KMS-11 (cell line): Measurements from ENCODE around the gene RSRC2.
A peak's percentile ranks its signal among the peaks of the same experiment; 100 is the strongest.
"Not testable (repeated sequence)": the region's sequence is repeated elsewhere in the genome, so short reads cannot be mapped to it uniquely, and the experiment has no call there.

Experiments
- H2AFZ ChIP-seq: fragments of 200-600 bp; sonication (generic); 2 replicates; pipeline ENCODE4 v1.6.1; 2016; ENCODE audit warnings: antibody characterized with exemption, mixed run types, low read depth
- H3K27ac ChIP-seq: fragments of 200-600 bp; sonication (generic); 2 replicates; pipeline ENCODE4 v1.6.1; 2016; ENCODE audit warnings: mild to moderate bottlenecking, mixed run types
- H3K27me3 ChIP-seq: fragments of 200-600 bp; sonication (generic); 2 replicates; pipeline ENCODE4 v1.6.1; 2017; ENCODE audit warnings: mild to moderate bottlenecking, low read depth, mixed run types, moderate library complexity; ENCODE audit not compliant: insufficient read depth
- H3K36me3 ChIP-seq: fragments of 200-600 bp; sonication (generic); 2 replicates; pipeline ENCODE4 v1.6.1; 2017; ENCODE audit warnings: mild to moderate bottlenecking, mixed run types; ENCODE audit not compliant: insufficient read depth
- H3K4me1 ChIP-seq: fragments of 200-600 bp; sonication (generic); 2 replicates; pipeline ENCODE4 v1.6.1; 2016; ENCODE audit warnings: mild to moderate bottlenecking, low read depth, mixed run types; ENCODE audit not compliant: poor library complexity, severe bottlenecking
- H3K4me2 ChIP-seq: fragments of 200-600 bp; sonication (generic); 2 replicates; pipeline ENCODE4 v1.7.0; 2016; ENCODE audit warnings: mild to moderate bottlenecking, mixed run types
- H3K4me3 ChIP-seq: fragments of 200-600 bp; sonication (generic); IDR thresholded peaks from 2 replicates; pipeline ENCODE4 v1.6.1; 2017; ENCODE audit warnings: low read depth, low read length, mixed read lengths; ENCODE audit not compliant: insufficient read depth
- H3K79me2 ChIP-seq: fragments of 200-600 bp; sonication (generic); 2 replicates; pipeline ENCODE4 v1.6.1; 2016; ENCODE audit warnings: low read depth, mixed run types; ENCODE audit not compliant: insufficient read depth
- H3K9ac ChIP-seq: fragments of 200-600 bp; sonication (generic); 2 replicates; pipeline ENCODE4 v1.6.1; 2016; ENCODE audit warnings: mild to moderate bottlenecking, mixed run types
- H4K20me1 ChIP-seq: fragments of 200-600 bp; sonication (generic); 2 replicates; pipeline ENCODE4 v1.6.1; 2016; ENCODE audit warnings: mild to moderate bottlenecking, mixed run types; ENCODE audit not compliant: insufficient read depth
- CTCF ChIP-seq: fragments of 200-600 bp; sonication (generic); conservative IDR thresholded peaks from 2 replicates; pipeline ENCODE4 v1.6.1; 2017; ENCODE audit warnings: low read depth, mild to moderate bottlenecking, antibody characterized with exemption, low read length, moderate library complexity, mixed read lengths

RSRC2 gene

GRCh38 chr12:122499991-122500684, 26.6 kb downstream of the RSRC2 start:
- H2AFZ ChIP-seq, result peak overlapping the region; percentile 57

DNA sequence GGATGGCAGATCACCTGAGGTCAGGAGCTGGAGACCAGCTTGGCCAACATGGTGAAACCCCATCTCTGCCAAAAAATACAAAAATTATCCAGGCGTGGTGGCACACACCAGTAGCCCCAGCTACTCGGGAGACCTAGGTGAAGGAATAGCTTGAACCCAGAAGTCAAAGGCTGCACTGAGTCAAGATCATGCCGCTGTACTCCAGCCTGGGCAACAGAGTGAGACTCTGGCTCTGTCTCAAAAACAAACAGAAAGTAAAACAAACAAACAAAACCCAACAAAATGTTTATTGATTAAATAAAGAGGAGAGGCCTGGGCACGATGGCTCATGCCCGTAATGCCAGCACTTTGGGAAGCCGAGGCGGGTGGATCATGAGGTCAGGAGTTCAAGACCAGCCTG, 31.5 kb downstream of the RSRC2 start:
- Histone ChIP-seq H3K4me3 (no peak overlapping the region), H3K9ac (no peak overlapping the region), H3K79me2 (peaks cover 51% of the 10 kb centered on the region), H3K27ac (no peak overlapping the region), H3K4me2 (no peak overlapping the region), H3K36me3 (no peaks in the 10 kb centered on the region), H2AFZ (no peak overlapping the region), H3K4me1 (peaks cover 18% of the 10 kb centered on the region), H3K27me3 (no peaks in the 10 kb centered on the region), H4K20me1 (no peaks in the 10 kb centered on the region)
- no peak for TF ChIP-seq CTCF

More at GRCh38 chr12:122499991-122500684, 26.6 kb downstream of the RSRC2 start:
- Histone ChIP-seq H3K4me2 (peak overlapping the region; percentile 79), H3K4me1 (peaks cover 22% of the 10 kb centered on the region), H3K27ac (peak overlapping the region; percentile 99), H3K27me3 (no peaks in the 10 kb centered on the region), H3K4me3 (no peak overlapping the region), H4K20me1 (no peaks in the 10 kb centered on the region), H3K79me2 (peaks cover 47% of the 10 kb centered on the region), H3K9ac (peak overlapping the region; percentile 97), H3K36me3 (no peaks in the 10 kb centered on the region)
- no peak for TF ChIP-seq CTCF

GRCh38 chr12:122493222-122493621, 33.5 kb downstream of the RSRC2 start:
- H3K27ac ChIP-seq, H3K4me3 ChIP-seq, H2AFZ ChIP-seq, H3K4me2 ChIP-seq, H3K36me3 ChIP-seq, H4K20me1 ChIP-seq, H3K27me3 ChIP-seq, H3K9ac ChIP-seq: not testable (repeated sequence)
- peaks cover 11% of the 10 kb centered on the region for H3K4me1 ChIP-seq
- peaks cover 30% of the 10 kb centered on the region for H3K79me2 ChIP-seq

DNA sequence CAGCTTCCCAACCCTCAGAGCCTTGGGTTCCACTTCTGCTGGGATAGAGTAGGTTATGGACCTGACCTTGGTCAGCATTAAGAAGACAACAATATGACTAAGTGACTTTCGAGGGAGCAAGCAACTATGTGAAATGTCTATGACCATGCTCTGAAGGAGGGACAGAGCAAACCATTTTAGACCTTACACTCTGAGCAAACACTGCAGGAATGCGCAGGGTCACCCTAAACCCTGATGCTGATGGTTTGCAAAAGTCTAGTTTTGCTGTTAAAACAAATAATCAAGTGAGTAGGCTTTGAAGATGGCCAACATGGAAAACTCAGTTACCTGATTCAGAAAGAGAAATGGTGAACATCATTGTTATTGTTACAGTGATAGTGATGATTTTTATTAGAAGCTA, 34.7 kb downstream of the RSRC2 start:
- no peak overlapping the region for H3K27ac ChIP-seq
- no peak overlapping the region for H3K9ac ChIP-seq
- H3K36me3 ChIP-seq, result no peaks in the 10 kb centered on the region
- H3K79me2 ChIP-seq, result peaks cover 18% of the 10 kb centered on the region
- no peaks in the 10 kb centered on the region for H4K20me1 ChIP-seq
- H3K4me2 ChIP-seq, result no peak overlapping the region
- no peaks in the 10 kb centered on the region for H3K27me3 ChIP-seq
- no peak for TF ChIP-seq CTCF
- no peak overlapping the region for H2AFZ ChIP-seq
- H3K4me1 ChIP-seq, result no peaks in the 10 kb centered on the region
- no peak overlapping the region for H3K4me3 ChIP-seq

GRCh38 chr12:122489038-122489437, 37.7 kb downstream of the RSRC2 start:
- no peak overlapping the region for H3K4me3 ChIP-seq
- H3K27me3 ChIP-seq, result no peaks in the 10 kb centered on the region
- H2AFZ ChIP-seq, result no peak overlapping the region
- H3K27ac ChIP-seq, result no peak overlapping the region
- H3K9ac ChIP-seq, result no peak overlapping the region
- peaks cover 4% of the 10 kb centered on the region; the same call in 1 of the 2 replicates for H3K36me3 ChIP-seq
- no peaks in the 10 kb centered on the region for H3K79me2 ChIP-seq
- no peaks in the 10 kb centered on the region for H4K20me1 ChIP-seq
- no peaks in the 10 kb centered on the region for H3K4me1 ChIP-seq
- no peak overlapping the region for H3K4me2 ChIP-seq
- TF ChIP-seq CTCF, result no peak

GRCh38 chr12:122487807-122488206, 38.9 kb downstream of the RSRC2 start:
- H2AFZ ChIP-seq, H3K4me1 ChIP-seq, H4K20me1 ChIP-seq, H3K27ac ChIP-seq, H3K79me2 ChIP-seq, H3K36me3 ChIP-seq, H3K4me2 ChIP-seq, H3K9ac ChIP-seq, H3K27me3 ChIP-seq, H3K4me3 ChIP-seq: not testable (repeated sequence)
